CD4-positive, CD25-positive, alpha-beta regulatory T cell (primary cell): ENCODE measurements around the gene PEAR1. TPM values are rescaled to one million over a fixed set of nuclear protein-coding genes. Genes with fewer than 3 reads are reported as not detected.

Experiments used
- ATAC-seq, 2 donors: fragments of 150-1000 bp; cut with Tn5 transposase; one replicate each; pipeline ENCODE4 v1.10.0; 2021; ENCODE audit warnings: low read depth in 2 of 2, moderate number of reproducible peaks in 2 of 2, moderate library complexity in 1 of 2
- DNase-seq, 3 donors: peaks; one replicate each; pipeline versions ENCODE4 v3.0.0 to v3.0.0-alpha.2; 2012 to 2022; ENCODE audit warnings: mixed read lengths in 1 of 3
- H3K27ac ChIP-seq: one replicate; pipeline ENCODE4 v1.7.0; 2013; ENCODE audit warnings: mild to moderate bottlenecking, low read length; ENCODE audit not compliant: insufficient read depth, poor library complexity, severe bottlenecking
- H3K27me3 ChIP-seq: one replicate; pipeline ENCODE4 v1.7.0; 2013; ENCODE audit warnings: low read length; ENCODE audit not compliant: control insufficient read depth, insufficient read depth
- H3K36me3 ChIP-seq: one replicate; pipeline ENCODE4 v1.7.0; 2013; ENCODE audit warnings: mild to moderate bottlenecking, low read length, moderate library complexity; ENCODE audit not compliant: control insufficient read depth, insufficient read depth
- H3K4me1 ChIP-seq: 2 replicates; pipeline ENCODE4 v1.7.0; 2013; ENCODE audit warnings: mild to moderate bottlenecking, low read length; ENCODE audit not compliant: insufficient read depth, control insufficient read depth, poor library complexity, severe bottlenecking
- H3K4me3 ChIP-seq: one replicate; pipeline ENCODE4 v1.7.0; 2013; ENCODE audit warnings: low read depth, mild to moderate bottlenecking, low read length, moderate library complexity
- H3K9me3 ChIP-seq, 2 experiments: 1 replicate in 1 of 2; 2 replicates in 1 of 2; pipeline ENCODE4 v1.7.0; 2013; ENCODE audit warnings: low read length in 2 of 2, mild to moderate bottlenecking in 1 of 2, moderate library complexity in 1 of 2; ENCODE audit not compliant: control insufficient read depth in 2 of 2
- H3K27ac Mint-ChIP-seq, 3 donors: one replicate each; pipeline ENCODE4 v1.8.0; 2020 to 2022; ENCODE audit warnings: mild to moderate bottlenecking in 3 of 3, mixed read lengths in 3 of 3, moderate library complexity in 2 of 3
- H3K27me3 Mint-ChIP-seq: one replicate; pipeline ENCODE4 v1.8.0; 2022; ENCODE audit warnings: mild to moderate bottlenecking, mixed read lengths
- H3K36me3 Mint-ChIP-seq: one replicate; pipeline ENCODE4 v1.8.0; 2020; ENCODE audit warnings: mixed read lengths
- H3K4me1 Mint-ChIP-seq, 4 donors: one replicate each; pipeline ENCODE4 v1.8.0; 2020 to 2022; ENCODE audit warnings: mixed read lengths in 4 of 4, mild to moderate bottlenecking in 1 of 4
- H3K4me3 Mint-ChIP-seq, 4 donors: one replicate each; pipeline ENCODE4 v1.8.0; 2020 to 2022; ENCODE audit warnings: mild to moderate bottlenecking in 4 of 4, mixed read lengths in 4 of 4, moderate library complexity in 3 of 4
- H3K9me3 Mint-ChIP-seq, 7 donors: one replicate each; pipeline ENCODE4 v1.8.0; 2020 to 2022; ENCODE audit warnings: mixed read lengths in 7 of 7, mild to moderate bottlenecking in 3 of 7, moderate library complexity in 2 of 7
- polyA plus RNA-seq, 4 donors: library from polyadenylated mRNA; unstranded; fragments of 300-500 nt; fragmentation: Illumina TruSeq; gene quantifications; one replicate each; pipeline ENCODE4 v1.2.3, GENCODE V29; 2021
- total RNA-seq: library from RNA; stranded (reverse); gene quantifications from one replicate; pipeline ENCODE4 v1.2.3, GENCODE V29; 2022

The PEAR1 gene
- total and polyA plus RNA-seq, 5 donors from 2014 or later, result 1.3 TPM; not detected in 4

GRCh38 chr1:156927215-156928042, 33.9 kb downstream of the PEAR1 start:
- H3K9me3 ChIP-seq, result no peaks in the 10 kb centered on the region
- H3K27ac ChIP-seq, result no peak overlapping the region
- peaks cover 20% of the 10 kb centered on the region for H3K4me1 ChIP-seq
- no peak overlapping the region for H3K27ac Mint-ChIP-seq
- H3K27me3 Mint-ChIP-seq, result peaks cover 86% of the 10 kb centered on the region
- no peaks in the 10 kb centered on the region for H3K36me3 ChIP-seq
- H3K4me3 ChIP-seq, result no peak overlapping the region
- peaks cover 23% of the 10 kb centered on the region for H3K27me3 ChIP-seq
- peaks cover 0 to 33% (median 10%) of the 10 kb centered on the region in 4 donors for H3K4me1 Mint-ChIP-seq
- ATAC-seq, result peak; percentile 52 to 67
- H3K9me3 Mint-ChIP-seq, result peaks cover 0 to 4% (median 0%) of the 10 kb centered on the region in 7 donors
- DNase-seq, result peak; percentile 38 to 75 (median 53)
- peak overlapping the region in 1 of 4 donors; percentile 15 for H3K4me3 Mint-ChIP-seq
- no peaks in the 10 kb centered on the region for H3K36me3 Mint-ChIP-seq

- no peaks in the 10 kb centered on the region for H3K36me3 Mint-ChIP-seq
- Histone ChIP-seq H3K36me3 (no peaks in the 10 kb centered on the region), H3K27ac (no peak overlapping the region), H3K4me3 (no peak overlapping the region), H3K9me3 (no peaks in the 10 kb centered on the region), H3K4me1 (peaks cover 20% of the 10 kb centered on the region), H3K27me3 (peaks cover 17% of the 10 kb centered on the region)
- no peak for DNase-seq
- H3K4me3 Mint-ChIP-seq, result peak overlapping the region in 3 of 4 donors; percentile 15 to 51 (median 16)
- H3K27ac Mint-ChIP-seq, result no peak overlapping the region
- H3K4me1 Mint-ChIP-seq, result peaks cover 0 to 31% (median 9%) of the 10 kb centered on the region in 4 donors
- peaks cover 0 to 4% (median 0%) of the 10 kb centered on the region in 7 donors for H3K9me3 Mint-ChIP-seq
- peaks cover 86% of the 10 kb centered on the region for H3K27me3 Mint-ChIP-seq
- no peak for ATAC-seq
These were observed 34.6 kb downstream of the PEAR1 start for GRCh38 chr1:156928043-156928602.

- no peaks in the 10 kb centered on the region for H3K36me3 ChIP-seq
- H3K27me3 Mint-ChIP-seq, result peaks cover 76% of the 10 kb centered on the region
- peaks cover 0 to 23% (median 6%) of the 10 kb centered on the region in 4 donors for H3K4me1 Mint-ChIP-seq
- H3K9me3 Mint-ChIP-seq, result peaks cover 0 to 4% (median 0%) of the 10 kb centered on the region in 7 donors
- no peaks in the 10 kb centered on the region for H3K36me3 Mint-ChIP-seq
- H3K4me1 ChIP-seq, result peaks cover 7% of the 10 kb centered on the region
- peaks cover 16% of the 10 kb centered on the region for H3K27me3 ChIP-seq
- DNase-seq, result no peak
- ATAC-seq, result no peak
- H3K4me3 Mint-ChIP-seq, result no peak overlapping the region
- H3K4me3 ChIP-seq, result no peak overlapping the region
- H3K27ac ChIP-seq, result no peak overlapping the region
- H3K27ac Mint-ChIP-seq, result peak overlapping the region in 1 of 3 donors; percentile 65
- no peaks in the 10 kb centered on the region for H3K9me3 ChIP-seq
These were observed 36.2 kb downstream of the PEAR1 start for GRCh38 chr1:156929596-156930238.

- Mint-ChIP-seq H3K4me3 (no peak overlapping the region), H3K27me3 (peaks cover 69% of the 10 kb centered on the region), H3K9me3 (peaks cover 0 to 4% (median 0%) of the 10 kb centered on the region in 7 donors), H3K36me3 (no peaks in the 10 kb centered on the region), H3K4me1 (peaks cover 0 to 19% (median 6%) of the 10 kb centered on the region in 4 donors), H3K27ac (no peak overlapping the region)
- H3K36me3 ChIP-seq, result no peaks in the 10 kb centered on the region
- H3K27ac ChIP-seq, result no peak overlapping the region
- H3K9me3 ChIP-seq, result no peaks in the 10 kb centered on the region
- peaks cover 13% of the 10 kb centered on the region for H3K27me3 ChIP-seq
- DNase-seq (no peak), ATAC-seq (no peak)
- H3K4me3 ChIP-seq, result no peak overlapping the region
- H3K4me1 ChIP-seq, result peaks cover 7% of the 10 kb centered on the region
These were observed 37.0 kb downstream of the PEAR1 start for GRCh38 chr1:156930483-156930882.

GRCh38 chr1:156931211-156931952, 37.9 kb downstream of the PEAR1 start:
- Mint-ChIP-seq H3K9me3 (peaks cover 0 to 4% (median 0%) of the 10 kb centered on the region in 7 donors), H3K4me3 (no peak overlapping the region), H3K4me1 (peaks cover 0 to 17% (median 5%) of the 10 kb centered on the region in 4 donors), H3K27me3 (peaks cover 61% of the 10 kb centered on the region), H3K27ac (peak overlapping the region in 2 of 3 donors; percentile 30 to 58), H3K36me3 (no peaks in the 10 kb centered on the region)
- Histone ChIP-seq H3K4me1 (peaks cover 7% of the 10 kb centered on the region), H3K27ac (no peak overlapping the region), H3K36me3 (no peaks in the 10 kb centered on the region), H3K9me3 (no peaks in the 10 kb centered on the region), H3K27me3 (peaks cover 7% of the 10 kb centered on the region), H3K4me3 (no peak overlapping the region)
- DNase-seq (no peak), ATAC-seq (no peak)

- peaks cover 58% of the 10 kb centered on the region for H3K27me3 Mint-ChIP-seq
These were observed 38.6 kb downstream of the PEAR1 start for GRCh38 chr1:156931974-156932710.

More at GRCh38 chr1:156931974-156932710, 38.6 kb downstream of the PEAR1 start:
- peak overlapping the region in 1 of 4 donors; percentile 3 for H3K4me3 Mint-ChIP-seq
- Histone ChIP-seq H3K9me3 (no peaks in the 10 kb centered on the region), H3K27me3 (peaks cover 3% of the 10 kb centered on the region), H3K4me1 (peaks cover 7% of the 10 kb centered on the region), H3K27ac (no peak overlapping the region), H3K36me3 (no peaks in the 10 kb centered on the region), H3K4me3 (no peak overlapping the region)
- H3K36me3 Mint-ChIP-seq, result no peaks in the 10 kb centered on the region
- peaks cover 0 to 15% (median 5%) of the 10 kb centered on the region in 4 donors for H3K4me1 Mint-ChIP-seq
- H3K27ac Mint-ChIP-seq, result peak overlapping the region in 1 of 3 donors; percentile 30
- no peak for DNase-seq
- H3K9me3 Mint-ChIP-seq, result peaks cover 0 to 4% (median 0%) of the 10 kb centered on the region in 7 donors
- no peak for ATAC-seq
